NCI-H446 treated with DMSO at 0.1 percent for 48 hours (cell line): ENCODE results near the gene ADGRG1.
"Not testable (repeated sequence)": the region's sequence is repeated elsewhere in the genome, so short reads cannot be mapped to it uniquely, and the experiment has no call there.

Experiments used
- DNase-seq: peaks from one replicate; lab custom pipeline; 2025; lab: John Stamatoyannopoulos, UW

ADGRG1 gene

DNA sequence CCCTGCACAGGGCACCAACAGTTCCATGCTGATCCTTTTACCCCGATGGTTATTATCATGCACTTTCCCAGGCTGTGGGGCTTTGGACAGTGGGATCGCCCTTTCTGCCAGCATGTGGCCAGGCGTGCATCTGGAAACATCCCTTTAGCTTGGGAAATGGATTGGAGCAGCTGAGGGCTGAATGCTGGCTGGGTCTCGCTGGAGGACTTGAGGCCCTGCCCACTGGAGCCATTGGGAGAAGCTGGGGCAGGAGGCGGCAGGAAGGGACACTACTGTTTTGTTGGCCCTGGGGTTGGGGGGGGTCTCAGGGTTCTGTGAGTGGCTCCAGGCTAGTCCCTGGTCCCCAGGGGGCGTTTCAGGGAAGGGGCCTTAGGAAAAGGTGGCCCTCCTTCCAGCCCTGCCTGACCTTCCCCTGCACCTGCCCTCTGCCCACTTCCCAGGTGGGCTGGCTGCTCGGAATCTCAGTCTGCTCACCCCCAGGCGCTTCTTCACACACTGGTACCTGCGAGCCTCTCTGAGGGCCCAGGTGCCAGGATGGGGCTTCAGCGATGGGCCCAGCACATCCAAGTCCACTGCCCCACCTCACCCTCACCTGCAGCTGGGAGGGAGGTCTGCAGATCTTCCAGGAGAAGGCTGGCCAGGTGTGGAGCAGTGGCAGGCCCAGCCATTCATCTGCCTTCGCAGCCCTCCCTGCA is 38.1 kb downstream of the ADGRG1 start:
- no peak for DNase-seq

DNA sequence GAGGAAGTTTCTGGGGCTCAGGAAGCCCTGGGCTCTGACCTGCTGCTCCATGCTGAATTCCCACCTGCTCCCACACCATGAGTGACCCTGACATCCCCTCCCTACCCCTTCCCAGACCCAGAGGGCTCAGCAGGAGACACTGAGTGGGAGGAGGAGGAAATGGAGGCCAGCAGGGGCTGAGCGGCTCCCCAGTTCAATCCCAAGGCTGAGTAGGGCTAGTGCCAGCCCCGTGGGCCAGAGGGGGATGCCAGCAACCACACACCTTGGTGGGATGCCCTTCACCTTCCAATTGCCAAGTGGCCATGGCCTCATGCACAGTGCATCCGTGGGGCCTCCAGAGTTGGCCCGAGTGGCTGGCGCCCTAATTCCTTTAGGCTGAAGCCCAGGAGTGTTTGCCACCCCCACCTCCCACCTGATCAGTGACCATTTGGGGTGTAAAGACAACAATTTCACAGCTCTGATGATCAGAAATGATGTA is 38.7 kb downstream of the ADGRG1 start:
- no peak for DNase-seq

DNA sequence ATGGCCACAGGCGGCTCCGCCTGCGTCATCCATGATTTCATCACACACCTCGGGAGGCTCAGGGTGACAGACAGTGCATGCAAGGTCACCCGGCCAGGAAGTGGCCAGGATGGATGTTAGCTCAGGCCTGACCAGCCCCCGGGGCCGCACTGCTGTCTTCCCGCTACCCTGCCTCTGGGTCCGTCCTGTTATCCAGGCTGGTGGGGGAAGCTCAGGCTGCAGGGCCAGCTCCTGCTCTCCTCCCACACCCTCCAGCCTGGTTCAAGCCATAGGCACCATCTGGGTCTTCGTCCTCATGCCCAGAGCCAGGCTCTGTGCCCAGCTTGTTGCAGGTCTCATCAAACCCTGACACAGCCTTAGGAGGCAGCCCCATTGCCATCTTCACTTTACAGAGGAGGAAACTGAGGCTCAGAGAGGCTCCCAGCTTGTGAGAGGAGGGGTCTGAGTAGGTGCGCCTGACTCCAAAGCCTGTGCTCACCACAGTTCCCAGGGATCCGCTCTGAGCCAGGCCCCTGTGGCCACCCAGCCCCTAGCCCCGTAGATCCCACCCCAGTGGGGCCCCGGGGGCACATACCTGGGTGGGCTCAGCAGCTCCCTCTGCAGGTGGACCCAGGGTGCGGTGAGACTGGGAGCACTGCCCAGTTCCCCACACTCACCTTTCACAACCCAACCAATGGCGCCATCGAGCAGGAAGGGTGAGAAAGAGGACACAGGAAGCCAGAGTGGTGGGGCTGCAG is 39.3 kb downstream of the ADGRG1 start:
- no peak for DNase-seq

DNA sequence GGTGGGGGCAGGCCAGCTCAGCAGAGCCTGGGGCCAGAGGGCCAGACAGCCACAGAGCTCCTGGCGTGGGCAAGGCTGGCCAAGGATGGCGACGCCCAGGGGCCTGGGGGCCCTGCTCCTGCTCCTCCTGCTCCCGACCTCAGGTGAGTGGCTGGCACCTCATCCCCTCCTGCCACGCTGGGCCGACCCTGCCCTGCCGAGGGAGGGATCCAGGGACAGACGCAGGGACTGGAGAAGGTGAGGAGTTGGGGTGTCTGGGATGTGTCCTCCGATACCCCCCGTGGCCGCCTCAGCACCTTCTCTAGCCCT is 39.8 kb downstream of the ADGRG1 start, which contains the start of gene ADGRG3:
ADGRG3 (plus strand) TSS at position 44 of the 309 bp plus-strand sequence; CDS start at position 86, 42 bp downstream.
- DNase-seq: no peak

DNA sequence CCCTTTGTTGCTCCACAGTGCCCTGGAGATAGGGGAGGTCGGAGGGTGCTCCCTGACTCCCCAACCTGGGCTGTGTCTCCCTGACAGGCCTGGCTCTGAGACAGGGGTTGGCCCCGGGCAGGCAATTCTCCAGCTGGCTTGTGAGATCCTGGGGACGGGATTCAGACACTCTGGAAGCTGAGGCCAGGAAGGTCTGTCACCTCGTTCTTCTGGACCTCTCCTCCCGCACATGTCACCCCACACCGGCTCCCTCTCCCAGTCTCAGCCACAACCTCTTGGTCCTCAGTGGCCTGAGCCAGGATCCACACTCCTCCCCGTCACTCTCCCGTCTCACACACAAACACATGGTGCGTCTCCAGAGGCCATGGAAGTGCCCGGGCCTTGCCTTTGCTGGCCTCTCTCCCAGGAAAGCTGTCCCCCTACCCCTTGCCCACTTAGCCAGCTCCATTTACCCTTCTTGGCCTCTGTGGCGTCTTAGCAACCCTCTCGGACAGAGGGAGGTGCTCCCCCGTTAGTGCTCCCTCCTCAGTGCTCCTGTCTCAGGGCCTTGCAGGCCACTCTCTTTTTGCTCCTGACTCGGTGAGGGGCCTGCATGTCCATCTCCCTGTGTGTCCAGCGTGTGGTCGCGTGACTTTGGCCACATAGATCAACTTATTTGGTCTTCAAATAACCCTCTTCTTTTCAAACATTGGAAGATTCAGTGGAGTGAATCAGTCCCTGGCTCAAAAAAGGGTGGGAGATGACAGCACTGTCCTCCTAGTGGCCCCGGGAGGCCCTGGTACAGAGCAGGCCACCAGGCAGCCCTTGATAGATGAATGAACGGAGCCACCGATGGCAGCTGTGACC is 40.4 kb downstream of the ADGRG1 start:
- no peak for DNase-seq

DNA sequence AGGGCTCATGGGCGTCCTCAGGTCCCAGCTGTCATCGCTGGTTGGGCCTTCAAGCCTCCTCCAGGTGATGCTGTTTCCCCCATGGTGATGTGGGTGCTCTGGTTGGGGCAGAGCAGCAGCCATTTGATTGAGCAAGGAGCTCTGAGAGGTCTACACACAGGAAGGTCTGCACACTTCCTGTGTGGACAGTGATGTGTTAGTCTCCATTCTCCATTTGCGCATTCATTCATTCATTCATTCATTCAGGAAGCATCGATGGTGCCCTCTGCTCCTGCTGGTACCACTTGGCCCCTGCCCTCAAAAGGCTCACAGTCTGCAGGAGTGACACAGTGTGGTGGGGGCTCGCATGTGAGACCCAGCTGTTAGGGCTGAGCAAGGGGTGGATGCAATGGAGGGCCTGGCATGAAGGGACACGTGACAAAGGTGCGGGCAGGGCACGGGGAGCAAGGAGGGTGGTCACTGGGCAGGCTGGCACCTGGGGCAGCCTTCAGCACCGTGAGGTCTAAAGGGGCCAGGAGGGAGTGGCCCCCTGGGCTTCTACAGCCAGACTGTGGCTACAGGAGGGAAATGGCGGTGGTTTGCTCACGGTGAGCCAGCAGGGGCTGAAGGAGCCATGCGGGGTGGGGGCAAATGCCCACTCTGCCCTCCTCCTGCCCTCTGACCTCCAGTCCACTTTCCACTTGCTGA is 41.2 kb downstream of the ADGRG1 start:
- no peak for DNase-seq

DNA sequence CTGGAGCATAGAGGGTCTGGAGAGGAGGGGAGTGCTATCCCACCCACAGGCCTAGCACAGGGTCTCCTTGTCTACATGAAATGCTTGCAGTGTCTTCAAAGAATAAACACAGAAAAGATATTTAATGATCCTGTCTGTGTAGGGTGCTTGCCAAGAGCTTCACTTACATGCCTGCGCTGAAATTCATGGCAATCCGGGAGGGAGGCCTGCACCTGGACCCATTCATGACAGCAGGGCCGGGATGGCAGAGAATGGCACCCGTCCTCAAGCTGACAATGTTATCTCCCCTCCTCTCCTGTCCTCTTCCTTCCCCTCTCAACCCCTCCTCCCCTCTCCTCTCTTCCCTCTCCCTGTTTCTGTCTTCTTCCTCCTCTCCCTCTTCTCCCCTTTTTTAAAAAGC is 41.8 kb downstream of the ADGRG1 start:
- no peak for DNase-seq

DNA sequence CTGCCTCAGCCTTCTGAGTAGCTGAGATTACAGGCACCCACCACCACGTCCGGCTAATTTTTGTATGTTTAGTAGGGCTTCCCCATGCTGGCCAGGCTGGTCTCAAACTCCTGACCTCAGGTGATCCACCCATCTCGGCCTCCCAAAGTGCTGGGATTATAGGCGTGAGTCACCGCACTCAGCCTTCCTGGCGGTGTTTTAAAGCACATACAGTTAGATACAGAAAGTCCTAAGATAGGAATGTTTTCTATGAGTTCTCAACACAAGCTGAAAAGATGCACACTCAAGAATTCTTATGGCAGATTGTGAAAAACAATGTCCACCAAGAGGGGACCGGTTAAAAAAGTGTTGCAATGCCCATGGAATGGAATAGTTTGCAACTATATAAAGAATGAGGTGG is 43.0 kb downstream of the ADGRG1 start:
- not testable (repeated sequence) for DNase-seq

DNA sequence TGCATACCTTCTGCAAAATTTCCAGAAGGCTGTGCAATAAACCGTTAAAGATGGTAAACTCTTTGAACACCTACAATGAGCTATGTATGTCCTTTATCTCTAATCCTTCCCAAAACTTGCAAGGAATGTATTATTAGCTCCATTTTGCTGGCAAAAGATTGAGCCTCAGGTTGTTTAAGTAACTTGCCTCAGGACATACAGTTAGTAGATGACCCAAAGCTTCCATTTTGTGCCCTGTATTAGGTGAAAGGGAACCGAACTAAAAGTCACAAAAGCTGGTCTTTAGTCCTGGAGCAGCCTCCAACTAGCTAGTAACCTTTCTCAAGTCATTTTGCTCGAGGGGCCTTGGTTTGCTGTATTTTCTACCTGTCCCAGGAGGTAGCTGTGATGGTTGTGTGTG is 44.0 kb downstream of the ADGRG1 start:
- DNase-seq: no peak

DNA sequence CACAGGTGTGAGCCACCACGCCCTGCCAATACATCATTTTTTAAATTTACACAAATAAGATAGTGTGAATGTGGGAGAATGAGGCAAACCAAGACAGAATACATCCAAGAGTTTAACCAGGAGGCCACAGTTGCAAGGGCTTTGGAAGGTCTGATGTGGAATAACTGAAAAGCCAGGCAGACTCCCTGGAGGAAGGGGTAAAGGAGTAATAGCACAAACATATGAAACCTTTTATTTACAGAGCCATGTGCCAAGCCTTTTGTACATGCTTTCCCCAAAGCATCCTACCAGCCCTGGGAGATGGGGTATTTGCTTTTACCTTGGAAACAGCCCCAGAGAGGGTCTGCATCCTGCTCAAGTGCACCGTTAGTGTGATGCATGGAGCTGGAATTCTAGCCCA is 44.4 kb downstream of the ADGRG1 start:
- no peak for DNase-seq

DNA sequence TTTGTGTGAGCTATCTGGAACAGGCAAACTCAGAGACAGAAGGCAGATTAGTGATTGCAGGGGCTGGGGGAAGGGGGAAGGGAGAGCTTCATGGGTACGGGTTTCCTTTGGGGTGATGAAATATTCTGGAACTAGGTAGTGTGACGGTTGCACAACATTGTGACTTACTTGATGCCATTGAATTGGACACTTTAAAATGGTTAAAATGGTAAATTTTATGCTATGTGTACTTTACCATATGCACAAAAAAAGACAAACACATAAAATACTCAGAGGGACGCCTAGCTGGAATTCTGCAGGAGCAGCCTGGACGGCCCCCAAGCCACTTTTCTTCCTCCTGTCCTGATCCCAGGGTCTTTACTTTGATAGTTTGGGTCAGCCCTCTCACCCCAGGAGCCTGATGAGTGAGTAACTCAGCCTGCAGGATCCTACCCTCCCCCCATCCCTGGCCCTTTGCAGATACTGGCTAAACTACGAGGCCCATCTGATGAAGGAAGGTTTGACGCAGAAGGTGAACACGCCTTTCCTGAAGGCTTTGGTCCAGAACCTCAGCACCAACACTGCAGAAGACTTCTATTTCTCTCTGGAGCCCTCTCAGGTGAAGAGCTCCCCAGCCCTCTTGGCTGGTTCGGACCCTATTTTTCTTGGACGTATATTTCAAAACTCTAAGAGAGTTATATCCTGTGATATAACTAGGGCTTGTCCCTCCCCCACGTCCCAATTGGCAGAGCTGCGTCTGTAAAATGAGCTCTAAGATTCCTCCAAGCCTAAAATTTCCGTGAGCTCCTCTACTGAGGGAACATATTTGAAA is 47.5 kb downstream of the ADGRG1 start:
- DNase-seq: no peak

DNA sequence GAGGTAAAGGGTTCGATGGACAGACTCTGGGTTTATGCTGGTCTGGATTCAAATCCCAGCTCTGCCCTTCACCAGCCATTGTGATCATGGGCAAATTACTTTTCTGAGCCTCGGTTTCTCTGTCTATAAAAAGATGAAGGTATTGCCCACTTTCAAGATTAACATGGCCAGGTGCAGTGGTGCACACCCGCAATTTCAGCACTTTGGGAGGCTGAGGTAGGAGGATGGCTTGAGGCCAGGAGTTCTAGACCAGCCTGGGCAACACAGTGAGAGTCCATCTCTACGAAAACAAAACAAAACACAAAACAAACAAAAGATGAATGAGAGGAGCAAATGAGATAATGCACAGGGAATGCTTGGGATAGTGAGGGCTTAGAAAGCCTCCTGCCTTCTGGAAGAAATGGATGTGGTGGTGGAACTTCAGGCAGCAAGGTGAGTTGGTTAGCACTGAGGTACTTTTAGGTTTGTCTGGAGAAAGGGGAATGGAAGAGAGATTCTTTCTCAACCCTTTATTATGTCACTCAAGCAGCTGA is 48.2 kb downstream of the ADGRG1 start:
- no peak for DNase-seq

DNA sequence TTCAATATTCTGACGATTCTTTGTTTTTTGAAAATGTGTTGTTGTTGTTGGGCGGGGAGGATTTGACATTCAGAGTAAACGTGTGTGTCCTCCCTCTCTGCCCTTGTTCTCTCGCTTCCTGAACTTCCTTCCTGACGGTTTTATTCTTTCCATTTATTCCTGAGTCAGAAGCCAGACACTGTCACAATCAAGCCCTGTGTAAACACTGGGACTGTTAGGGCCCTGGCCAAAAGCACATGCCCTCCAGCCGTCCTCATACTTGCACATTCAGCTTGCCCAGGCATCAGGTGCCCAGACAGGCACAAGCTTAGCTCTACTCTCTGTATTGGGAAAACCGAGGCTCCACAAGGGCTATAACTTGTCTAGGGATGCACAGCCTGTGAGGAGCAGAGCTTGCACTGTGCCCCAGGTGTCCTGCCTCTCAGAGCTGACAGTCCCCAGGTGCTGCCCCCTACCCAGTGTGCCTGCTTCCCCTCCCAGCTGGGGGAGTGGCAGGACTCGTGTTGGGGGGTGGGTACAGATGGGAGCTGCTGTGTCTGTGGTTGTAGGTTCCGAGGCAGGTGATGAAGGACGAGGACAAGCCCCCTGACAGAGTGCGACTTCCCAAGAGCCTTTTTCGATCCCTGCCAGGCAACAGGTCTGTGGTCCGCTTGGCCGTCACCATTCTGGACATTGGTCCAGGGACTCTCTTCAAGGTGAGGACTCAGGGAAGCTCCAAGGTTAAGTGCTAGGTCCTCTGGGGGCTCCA is 49.4 kb downstream of the ADGRG1 start:
- no peak for DNase-seq

DNA sequence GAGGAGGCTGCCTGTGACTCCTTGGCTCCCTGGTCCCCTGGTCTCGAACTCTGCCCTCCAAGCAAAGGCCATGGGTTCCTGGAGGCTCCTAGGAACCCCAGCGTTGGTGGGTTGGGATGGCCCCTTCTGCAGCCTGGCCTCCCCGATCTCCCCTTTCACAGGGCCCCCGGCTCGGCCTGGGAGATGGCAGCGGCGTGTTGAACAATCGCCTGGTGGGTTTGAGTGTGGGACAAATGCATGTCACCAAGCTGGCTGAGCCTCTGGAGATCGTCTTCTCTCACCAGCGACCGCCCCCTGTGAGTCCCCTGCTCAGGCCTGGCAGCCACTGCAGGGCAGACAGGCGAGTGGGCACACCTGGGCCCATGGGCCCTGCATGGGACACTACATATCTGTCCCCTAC is 50.6 kb downstream of the ADGRG1 start:
- DNase-seq: no peak

DNA sequence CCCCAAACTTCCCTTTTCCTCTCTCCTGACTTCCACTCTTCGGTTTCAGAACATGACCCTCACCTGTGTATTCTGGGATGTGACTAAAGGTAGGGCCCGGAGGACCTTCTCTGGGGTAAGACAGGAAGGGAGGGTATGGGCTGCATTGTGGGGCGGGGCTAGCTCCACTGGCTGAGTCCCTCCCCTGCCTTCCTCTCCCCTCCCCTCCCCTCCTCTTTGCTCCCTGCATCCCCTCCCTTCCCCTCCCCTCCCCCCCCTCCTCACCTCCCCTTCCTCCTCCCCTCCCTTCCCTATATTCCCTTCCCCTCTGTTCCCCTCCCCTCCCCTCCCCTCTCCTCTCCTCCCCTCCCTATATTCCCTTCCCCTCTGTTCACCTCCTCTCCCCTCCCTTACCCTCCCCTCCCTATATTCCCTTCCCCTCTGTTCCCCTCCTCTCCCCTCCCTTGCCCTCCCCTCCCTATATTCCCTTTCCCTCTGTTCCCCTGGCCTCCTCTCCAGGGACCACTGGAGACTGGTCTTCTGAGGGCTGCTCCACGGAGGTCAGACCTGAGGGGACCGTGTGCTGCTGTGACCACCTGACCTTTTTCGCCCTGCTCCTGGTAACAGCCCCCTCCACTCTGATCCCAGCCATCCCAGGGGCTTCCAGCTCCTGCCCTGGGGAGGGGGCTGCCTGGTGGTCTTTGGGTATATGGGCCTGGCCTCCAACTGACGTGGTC is 51.5 kb downstream of the ADGRG1 start:
- DNase-seq: no peak

DNA sequence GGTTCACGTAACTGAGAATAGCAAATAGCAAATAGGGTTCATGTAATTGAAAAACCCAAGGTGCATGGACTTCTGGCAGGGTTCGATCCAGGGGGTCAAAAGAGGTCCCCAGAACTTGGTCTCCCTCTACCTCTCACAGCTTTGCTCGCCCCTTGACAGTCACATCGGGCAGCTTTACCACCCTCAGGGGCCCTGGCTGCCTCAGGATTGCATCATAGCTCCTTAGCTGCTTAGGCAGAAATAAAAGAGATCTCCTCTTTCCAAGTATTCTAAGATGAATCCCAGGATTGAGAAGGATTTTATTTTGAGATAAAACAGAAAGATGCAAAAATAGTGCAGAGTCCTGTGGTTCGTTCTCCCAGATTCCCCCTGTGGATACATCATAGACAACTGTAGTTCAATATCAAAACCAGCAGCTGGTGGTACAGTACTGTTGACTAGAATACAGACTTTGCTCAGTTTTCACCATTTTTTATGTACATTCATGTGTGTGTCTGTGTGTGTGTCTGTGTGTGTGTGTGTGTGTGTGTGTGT is 52.5 kb downstream of the ADGRG1 start:
- DNase-seq: no peak

DNA sequence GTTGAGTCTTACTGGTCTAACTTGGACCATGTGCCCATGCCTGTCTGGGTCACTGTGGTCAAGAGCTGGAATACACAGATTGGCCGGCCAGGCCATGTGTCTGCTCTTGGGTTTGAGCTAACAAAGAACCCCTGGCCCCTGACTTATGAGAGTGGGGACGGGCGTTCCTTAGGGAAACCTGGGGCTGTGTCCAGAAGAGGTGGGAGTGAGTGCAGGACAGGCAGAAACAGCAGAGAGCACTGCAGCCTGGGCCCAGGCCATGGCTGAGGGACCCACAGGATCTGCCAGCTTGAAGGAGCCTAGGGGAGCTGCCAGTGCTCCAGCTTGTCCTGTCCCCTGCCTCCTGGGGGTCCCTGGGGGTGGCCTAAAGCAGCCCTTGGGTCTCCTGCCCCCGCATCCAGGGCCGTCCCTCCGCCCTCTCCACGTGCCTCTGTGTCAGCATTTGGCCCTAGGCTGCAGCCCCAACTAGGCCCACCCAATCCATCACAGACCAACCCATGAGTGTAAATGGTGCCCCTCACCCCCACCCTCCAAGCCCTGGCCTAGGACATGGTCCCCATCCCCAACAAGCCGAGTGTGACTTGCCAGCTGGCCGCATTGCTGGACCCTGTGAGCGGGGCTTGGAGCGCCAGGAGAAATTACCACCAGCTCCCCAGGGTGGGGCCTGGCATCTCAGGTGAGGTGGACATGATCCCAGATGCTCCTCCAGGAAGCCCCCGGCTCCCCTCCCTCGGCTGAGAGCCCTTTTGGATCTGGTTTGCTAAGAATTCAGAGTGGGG is 53.7 kb downstream of the ADGRG1 start:
- no peak for DNase-seq

DNA sequence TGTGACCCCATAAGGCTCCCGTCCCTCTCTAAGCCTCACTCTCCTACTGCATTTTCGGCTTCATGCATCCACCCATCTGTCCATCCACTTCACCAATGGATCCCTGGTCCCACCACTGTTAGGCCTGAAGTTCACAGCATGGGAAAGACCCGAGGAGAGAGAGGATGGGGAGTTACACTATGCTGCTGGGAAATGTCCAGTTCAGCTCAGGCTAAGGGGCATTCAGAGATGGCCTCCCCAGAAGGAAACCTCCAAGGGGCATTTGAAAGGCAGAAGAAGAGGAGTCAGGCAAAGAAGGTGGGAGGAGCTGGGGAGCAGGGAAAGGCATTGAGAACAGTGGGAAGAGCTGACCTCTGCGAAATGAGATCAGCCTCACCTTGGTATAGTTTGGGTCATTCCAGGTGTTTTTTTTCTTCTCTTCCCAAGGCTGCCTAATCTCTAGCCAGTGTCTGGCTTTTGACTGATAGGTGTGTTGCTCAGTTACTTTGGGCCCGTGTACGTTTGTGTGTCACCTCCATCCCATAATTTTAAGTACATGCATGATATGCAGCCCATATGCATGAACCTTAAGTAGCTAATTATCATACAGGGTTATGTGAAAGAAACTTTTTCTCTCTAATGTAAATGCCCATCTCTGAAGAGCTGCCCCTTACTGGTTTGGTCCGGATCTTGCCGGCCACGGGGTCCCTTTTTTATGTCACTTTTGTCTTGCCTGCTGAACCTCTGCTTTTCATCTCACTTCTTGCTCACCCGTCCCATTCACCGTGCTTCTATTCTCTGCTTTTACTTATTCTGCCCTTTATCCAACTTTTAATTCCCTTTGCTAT is 54.6 kb downstream of the ADGRG1 start:
- DNase-seq: no peak
